ENCODE measurements around the gene GPC6.
A peak's percentile ranks its signal among the peaks of the same experiment; 100 is the strongest.

The GPC6 gene

GRCh38 chr13:93767180-93767916 lies 540.7 kb downstream of the GPC6 start:
- DNase-seq, result no peak
- no peak for TF ChIP-seq CTCF (IDR thresholded peaks at IDR 0.05)
- H3K9me3 Mint-ChIP-seq, result no peaks in the 10 kb centered on the region
- H3K4me3 Mint-ChIP-seq, result no peak overlapping the region
- H3K27me3 Mint-ChIP-seq (ENCODE audit: low read depth, poor library complexity), result no peaks in the 10 kb centered on the region
- H3K27ac Mint-ChIP-seq, result peak overlapping the region; percentile 84
- peaks cover 5% of the 10 kb centered on the region for H3K36me3 Mint-ChIP-seq (ENCODE audit: low read depth)
- peaks cover 49% of the 10 kb centered on the region for H3K4me1 Mint-ChIP-seq

- peaks cover 5% of the 10 kb centered on the region for H3K36me3 Mint-ChIP-seq (ENCODE audit: low read depth)
- H3K9me3 Mint-ChIP-seq, result no peaks in the 10 kb centered on the region
- DNase-seq, result no peak
- H3K27ac Mint-ChIP-seq, result peak overlapping the region; percentile 79
- no peaks in the 10 kb centered on the region for H3K27me3 Mint-ChIP-seq (ENCODE audit: low read depth, poor library complexity)
- no peak overlapping the region for H3K4me3 Mint-ChIP-seq
- H3K4me1 Mint-ChIP-seq, result peaks cover 47% of the 10 kb centered on the region
- no peak for TF ChIP-seq CTCF (IDR thresholded peaks at IDR 0.05)
These were observed 541.4 kb downstream of the GPC6 start for GRCh38 chr13:93767917-93768409.

- H3K4me3 Mint-ChIP-seq, result no peak overlapping the region
- no peak overlapping the region for H3K27ac Mint-ChIP-seq
- no peak for DNase-seq
- no peaks in the 10 kb centered on the region for H3K27me3 Mint-ChIP-seq (ENCODE audit: low read depth, poor library complexity)
- H3K4me1 Mint-ChIP-seq, result peaks cover 47% of the 10 kb centered on the region
- H3K36me3 Mint-ChIP-seq (ENCODE audit: low read depth), result no peaks in the 10 kb centered on the region
- H3K9me3 Mint-ChIP-seq, result no peaks in the 10 kb centered on the region
- no peak for TF ChIP-seq CTCF (IDR thresholded peaks at IDR 0.05)
These were observed 542.5 kb downstream of the GPC6 start for GRCh38 chr13:93769101-93769500.

- H3K4me1 Mint-ChIP-seq, result peaks cover 47% of the 10 kb centered on the region
- no peak for DNase-seq
- H3K4me3 Mint-ChIP-seq, result peak overlapping the region; percentile 16
- no peaks in the 10 kb centered on the region for H3K36me3 Mint-ChIP-seq (ENCODE audit: low read depth)
- H3K9me3 Mint-ChIP-seq, result no peaks in the 10 kb centered on the region
- H3K27ac Mint-ChIP-seq, result peak overlapping the region; percentile 15
- TF ChIP-seq CTCF (IDR thresholded peaks at IDR 0.05), result no peak
- no peaks in the 10 kb centered on the region for H3K27me3 Mint-ChIP-seq (ENCODE audit: low read depth, poor library complexity)
These were observed 543.0 kb downstream of the GPC6 start for GRCh38 chr13:93769607-93770006.

GRCh38 chr13:93771227-93771626 lies 544.6 kb downstream of the GPC6 start:
- Mint-ChIP-seq H3K9me3 (no peaks in the 10 kb centered on the region), H3K4me3 (no peak overlapping the region), H3K27ac (peak overlapping the region; percentile 37), H3K4me1 (peaks cover 47% of the 10 kb centered on the region), H3K36me3 (ENCODE audit: low read depth) (no peaks in the 10 kb centered on the region), H3K27me3 (ENCODE audit: low read depth, poor library complexity) (no peaks in the 10 kb centered on the region)
- DNase-seq, result no peak
- no peak for TF ChIP-seq CTCF (IDR thresholded peaks at IDR 0.05)

- no peaks in the 10 kb centered on the region for H3K9me3 Mint-ChIP-seq
- no peaks in the 10 kb centered on the region for H3K27me3 Mint-ChIP-seq (ENCODE audit: low read depth, poor library complexity)
- TF ChIP-seq CTCF (IDR thresholded peaks at IDR 0.05), result no peak
- H3K4me1 Mint-ChIP-seq, result peaks cover 47% of the 10 kb centered on the region
- no peak for DNase-seq
- no peak overlapping the region for H3K4me3 Mint-ChIP-seq
- H3K27ac Mint-ChIP-seq, result no peak overlapping the region
- no peaks in the 10 kb centered on the region for H3K36me3 Mint-ChIP-seq (ENCODE audit: low read depth)
These were observed 545.2 kb downstream of the GPC6 start for GRCh38 chr13:93771782-93772181.

Data from nephron progenitor cell (in vitro differentiated cells).